HepG2 (cell line): Measurements from ENCODE around the gene S100A13. TPM values are rescaled to one million over a fixed set of nuclear protein-coding genes. Genes with fewer than 3 reads are reported as not detected.

ENCODE experiments used
- ASH2L ChIP-seq: fragments of 300-600, 200-600 bp; sonication (generic); IDR thresholded peaks from 2 replicates; pipeline ENCODE4 v1.7.0; 2017; ENCODE audit warnings: low read depth, mild to moderate bottlenecking, moderate library complexity, mixed read lengths, low read length; ENCODE audit not compliant: insufficient read length
- ATF3 ChIP-seq: sonication (generic); formaldehyde crosslinking; IDR thresholded peaks from 2 replicates; pipeline ENCODE4 v1.4.0; 2020; ENCODE audit warnings: missing genetic modification reagents
- FOXJ3 ChIP-seq: sonication (generic); formaldehyde crosslinking; IDR thresholded peaks from 2 replicates; pipeline ENCODE4 v1.4.0; 2020; ENCODE audit warnings: missing genetic modification reagents, mild to moderate bottlenecking, borderline replicate concordance
- GATAD1 ChIP-seq: IDR thresholded peaks from 2 replicates; pipeline ENCODE4 v1.6.1; 2016; ENCODE audit warnings: missing genetic modification reagents, missing compliant biosample characterization
- GMEB2 ChIP-seq: IDR thresholded peaks from 2 replicates; pipeline ENCODE4 v1.6.1; 2016; ENCODE audit warnings: missing biosample characterization, missing genetic modification reagents, low read depth
- HDAC6 ChIP-seq: fragments of 200-600 bp; sonication (generic); IDR thresholded peaks from 2 replicates; pipeline ENCODE4 v1.7.0; 2017; ENCODE audit warnings: mild to moderate bottlenecking, antibody characterized with exemption, low read length, low read depth
- HIC2 ChIP-seq: sonication (generic); formaldehyde crosslinking; IDR thresholded peaks from 2 replicates; pipeline ENCODE4 v1.9.0; 2022; ENCODE audit warnings: low read depth, missing genetic modification reagents
- HMG20B ChIP-seq: conservative IDR thresholded peaks from 2 replicates; pipeline ENCODE4 v1.6.1; 2016; ENCODE audit warnings: missing genetic modification reagents, missing compliant biosample characterization
- MNT ChIP-seq: fragments of 450-650 bp; IDR thresholded peaks from 2 replicates; pipeline ENCODE4 v1.6.1; 2016
- MYC ChIP-seq: sonication (generic); formaldehyde crosslinking; IDR thresholded peaks from 2 replicates; pipeline ENCODE4 v1.9.0; 2021; ENCODE audit warnings: missing genetic modification reagents, borderline replicate concordance
- SATB2 ChIP-seq: sonication (generic); formaldehyde crosslinking; IDR thresholded peaks from 2 replicates; pipeline ENCODE4 v1.5.0; 2020; ENCODE audit warnings: missing genetic modification reagents
- SOX13 ChIP-seq, 3 experiments: fragments of 450-650 bp in 1 of 3; sonication (generic) in 1 of 3; formaldehyde crosslinking in 1 of 3; IDR thresholded peaks in 2 of 3; conservative IDR thresholded peaks in 1 of 3; 2 replicates each; pipeline versions ENCODE4 v1.5.0 to v1.6.1; 2016 to 2020; ENCODE audit warnings: antibody characterized with exemption in 1 of 3, mild to moderate bottlenecking in 1 of 3, missing compliant biosample characterization in 1 of 3, missing genetic modification reagents in 1 of 3, moderate library complexity in 1 of 3
- TBX2 ChIP-seq: sonication (generic); formaldehyde crosslinking; IDR thresholded peaks from 2 replicates; pipeline ENCODE4 v1.5.0; 2020; ENCODE audit warnings: missing genetic modification reagents, mild to moderate bottlenecking, borderline replicate concordance
- TMF1 ChIP-seq: sonication (generic); formaldehyde crosslinking; IDR thresholded peaks from 2 replicates; pipeline ENCODE4 v1.8.1; 2022; ENCODE audit warnings: low read depth, missing genetic modification reagents
- TRIM22 ChIP-seq: fragments of 450-650 bp; IDR thresholded peaks from 2 replicates; pipeline ENCODE4 v1.6.1; 2017
- ZEB1 ChIP-seq: IDR thresholded peaks from 2 replicates; pipeline ENCODE4 v1.6.1; 2012; ENCODE audit warnings: mild to moderate bottlenecking, low read depth, inconsistent platforms; ENCODE audit not compliant: insufficient replicate concordance
- ZNF205 ChIP-seq: IDR thresholded peaks from 2 replicates; pipeline ENCODE4 v1.6.1; 2018; ENCODE audit warnings: missing biosample characterization, missing genetic modification reagents
- ZNF570 ChIP-seq: sonication (generic); formaldehyde crosslinking; IDR thresholded peaks from 2 replicates; pipeline ENCODE4 v1.4.0; 2020; ENCODE audit warnings: mild to moderate bottlenecking, missing genetic modification reagents, borderline replicate concordance
- ZNF775 ChIP-seq: sonication (generic); formaldehyde crosslinking; IDR thresholded peaks from 2 replicates; pipeline ENCODE4 v1.4.0; 2020; ENCODE audit warnings: missing genetic modification reagents, mild to moderate bottlenecking, moderate library complexity, borderline replicate concordance
- ZSCAN29 ChIP-seq: sonication (generic); formaldehyde crosslinking; conservative IDR thresholded peaks from 2 replicates; pipeline ENCODE4 v1.4.0; 2020; ENCODE audit warnings: mild to moderate bottlenecking, missing genetic modification reagents
- polyA plus RNA-seq, 8 experiments: library from polyadenylated mRNA; depleted of rRNA in 3 of 8; stranded (reverse) in 7 of 8; unstranded in 1 of 8; fragments of >200 nt; fragmentation: Illumina TruSeq in 4 of 8; extraction: Trizol in 4 of 8; gene quantifications; 2 replicates each; pipeline versions ENCODE4 v1.2.1 to v1.2.3, GENCODE V29; 2011 to 2016; ENCODE audit warnings: low read depth in 4 of 8, missing spikeins in 1 of 8, mixed read lengths in 1 of 8; ENCODE audit not compliant: insufficient read depth in 1 of 8
- total RNA-seq, 5 experiments: library from RNA; depleted of rRNA; stranded (reverse); fragments of >200 nt; fragmentation: Illumina TruSeq; extraction: Trizol; gene quantifications; 2 replicates each; pipeline ENCODE4 v1.2.3, GENCODE V29; 2016; ENCODE audit warnings: low read depth in 1 of 5

Gene S100A13
- total and polyA plus RNA-seq, 2 of the 13 experiments (the other 11 are each of a cell fraction or from before 2014, with no cell fraction given): 89.5 to 172 TPM

- no peak for TF ChIP-seq ZNF775 (CRISPR knock-in tag)
- TF ChIP-seq ASH2L: peak; percentile 57
- TF ChIP-seq SATB2 (CRISPR knock-in tag): no peak
- no peak for TF ChIP-seq ZEB1
- no peak for TF ChIP-seq ZSCAN29 (CRISPR knock-in tag)
- no peak for TF ChIP-seq SOX13 (IDR thresholded peaks at IDR 0.05)
- no peak for TF ChIP-seq SOX13 (CRISPR knock-in tag; conservative IDR thresholded peaks at IDR 0.05 in 1 of 2, IDR thresholded peaks at IDR 0.05 in 1 of 2)
- TF ChIP-seq GMEB2 (CRISPR knock-in tag): no peak
- no peak for TF ChIP-seq HIC2 (CRISPR knock-in tag)
- no peak for TF ChIP-seq ATF3
- no peak for TF ChIP-seq ZNF570 (CRISPR knock-in tag)
- no peak for TF ChIP-seq MYC
- no peak for TF ChIP-seq FOXJ3 (CRISPR knock-in tag)
- TF ChIP-seq MNT: no peak
- TF ChIP-seq TRIM22: no peak
- no peak for TF ChIP-seq ZNF205 (CRISPR knock-in tag)
- TF ChIP-seq TBX2: no peak; the same call in 1 of the 2 replicates
- TF ChIP-seq HMG20B: no peak
- no peak for TF ChIP-seq HDAC6
- TF ChIP-seq GATAD1 (CRISPR knock-in tag): no peak
- TF ChIP-seq TMF1 (CRISPR knock-in tag): no peak
Measured at GRCh38 chr1:153626904-153627714, at the start of gene S100A13 (continued).
